Caco-2 (cell line): Measurements from ENCODE around the gene GTF2I. TPM values are rescaled to one million over a fixed set of nuclear protein-coding genes. Genes with fewer than 3 reads are reported as not detected.
"Not testable (repeated sequence)": the region's sequence is repeated elsewhere in the genome, so short reads cannot be mapped to it uniquely, and the experiment has no call there.

Source experiments
- BruUV-seq: library from RNA; stranded (reverse); fragments of 400-500 nt; replicated peaks from 2 replicates; lab custom pipeline; 2021; lab: Mats Ljungman, UMichigan
- CTCF ChIA-PET: fragments of 300-600 bp; sonication (Branson Sonifier 250); formaldehyde crosslinking; loops from one replicate; lab custom pipeline; 2022; ENCODE audit warnings: antibody characterized with exemption; lab: Charles Lee
- POLR2A ChIA-PET: fragments of 300-600 bp; sonication (Branson Sonifier 250); formaldehyde crosslinking; loops from one replicate; lab custom pipeline; 2022; ENCODE audit warnings: antibody characterized with exemption; lab: Charles Lee
- DNase-seq, 2 experiments: peaks; one replicate each; pipeline versions ENCODE4 v3.0.0 to v3.0.0-alpha.2; 2020 to 2022
- H3K27me3 ChIP-seq: replicated peaks from 2 replicates; pipeline ENCODE4 v1.6.0; 2011; ENCODE audit warnings: low read length; ENCODE audit not compliant: control insufficient read depth, insufficient read depth
- H3K36me3 ChIP-seq: 2 replicates; pipeline ENCODE4 v1.5.1; 2011; ENCODE audit warnings: low read length; ENCODE audit not compliant: control insufficient read depth, insufficient read depth
- H3K4me1 ChIP-seq: fragments of 250-450 bp; sonication (Bioruptor Pico); 2 replicates; pipeline ENCODE4 v1.5.1; 2020; ENCODE audit warnings: mild to moderate bottlenecking
- H3K4me3 ChIP-seq: 2 replicates; pipeline ENCODE4 v1.5.1; 2011; ENCODE audit warnings: low read depth, mild to moderate bottlenecking, control low read depth, low read length
- H3K9me3 ChIP-seq: fragments of 250-450 bp; sonication (Bioruptor Pico); 2 replicates; pipeline ENCODE4 v1.5.1; 2020; ENCODE audit warnings: mild to moderate bottlenecking, moderate library complexity
- H3K27ac Mint-ChIP-seq: one replicate; pipeline ENCODE4 v1.8.0; 2022; ENCODE audit warnings: mixed read lengths; ENCODE audit not compliant: unreplicated experiment
- H3K27me3 Mint-ChIP-seq: one replicate; pipeline ENCODE4 v1.8.0; 2022; ENCODE audit warnings: mixed read lengths; ENCODE audit not compliant: insufficient read depth, unreplicated experiment
- H3K36me3 Mint-ChIP-seq: one replicate; pipeline ENCODE4 v1.8.0; 2022; ENCODE audit warnings: mild to moderate bottlenecking, mixed read lengths; ENCODE audit not compliant: insufficient read depth, unreplicated experiment
- H3K4me1 Mint-ChIP-seq: one replicate; pipeline ENCODE4 v1.8.0; 2022; ENCODE audit warnings: low read depth, mixed read lengths; ENCODE audit not compliant: unreplicated experiment
- H3K4me3 Mint-ChIP-seq: one replicate; pipeline ENCODE4 v1.8.0; 2022; ENCODE audit warnings: mild to moderate bottlenecking, moderate library complexity, mixed read lengths; ENCODE audit not compliant: unreplicated experiment
- H3K9me3 Mint-ChIP-seq: one replicate; pipeline ENCODE4 v1.8.0; 2022; ENCODE audit warnings: mixed read lengths; ENCODE audit not compliant: unreplicated experiment
- intact Hi-C: fragments of 100-400 bp; cut with micrococcal nuclease; formaldehyde crosslinking; loops from one replicate; pipeline ENCODE4 v1.10.0; 2022; ENCODE audit not compliant: unreplicated experiment
- total RNA-seq: library from RNA; stranded (reverse); gene quantifications from 2 replicates; pipeline ENCODE4 v1.2.3, GENCODE V29; 2022
- TF ChIP-seq, protein P1 (sequence below), 2 experiments: fragments of 200-600 bp in 1 of 2; IDR thresholded peaks; 1 replicate in 1 of 2; 2 replicates in 1 of 2; pipeline versions ENCODE4 v1.5.1 to v1.8.0; 2011 to 2022; ENCODE audit warnings: antibody characterized with exemption in 1 of 2, control low read depth in 1 of 2, inconsistent platforms in 1 of 2, low read depth in 1 of 2, low read length in 1 of 2, mild to moderate bottlenecking in 1 of 2, moderate library complexity in 1 of 2; ENCODE audit not compliant: insufficient read depth in 1 of 2, severe bottlenecking in 1 of 2, unreplicated experiment in 1 of 2

Gene GTF2I
- total RNA-seq, 1 experiment from 2014 or later: 252 TPM

DNA sequence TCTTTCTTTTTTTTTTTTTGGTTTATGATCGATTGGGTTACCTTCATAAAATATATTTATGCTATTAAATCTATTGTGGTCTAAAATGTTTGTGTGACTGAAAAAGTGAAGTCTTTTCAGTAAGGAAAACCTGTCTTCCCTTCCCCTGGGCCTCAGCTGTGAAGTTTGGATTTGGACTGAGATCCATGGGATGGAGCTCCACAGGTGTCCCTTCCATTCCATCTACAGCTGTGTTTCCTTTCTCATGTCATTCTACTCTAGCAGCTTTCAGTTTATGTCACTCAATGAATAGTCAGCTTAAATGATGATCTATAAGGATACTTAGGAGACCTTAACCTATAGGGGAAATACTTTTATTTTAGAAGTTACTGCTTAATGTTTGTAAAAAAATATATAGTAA, 68.3 kb downstream of the GTF2I start:
- DNase-seq: no peak
- no peaks in the 10 kb centered on the region for H3K9me3 ChIP-seq
- H3K36me3 ChIP-seq: no peaks in the 10 kb centered on the region
- no peak overlapping the region for H3K27ac Mint-ChIP-seq
- TF ChIP-seq, protein P1, sequence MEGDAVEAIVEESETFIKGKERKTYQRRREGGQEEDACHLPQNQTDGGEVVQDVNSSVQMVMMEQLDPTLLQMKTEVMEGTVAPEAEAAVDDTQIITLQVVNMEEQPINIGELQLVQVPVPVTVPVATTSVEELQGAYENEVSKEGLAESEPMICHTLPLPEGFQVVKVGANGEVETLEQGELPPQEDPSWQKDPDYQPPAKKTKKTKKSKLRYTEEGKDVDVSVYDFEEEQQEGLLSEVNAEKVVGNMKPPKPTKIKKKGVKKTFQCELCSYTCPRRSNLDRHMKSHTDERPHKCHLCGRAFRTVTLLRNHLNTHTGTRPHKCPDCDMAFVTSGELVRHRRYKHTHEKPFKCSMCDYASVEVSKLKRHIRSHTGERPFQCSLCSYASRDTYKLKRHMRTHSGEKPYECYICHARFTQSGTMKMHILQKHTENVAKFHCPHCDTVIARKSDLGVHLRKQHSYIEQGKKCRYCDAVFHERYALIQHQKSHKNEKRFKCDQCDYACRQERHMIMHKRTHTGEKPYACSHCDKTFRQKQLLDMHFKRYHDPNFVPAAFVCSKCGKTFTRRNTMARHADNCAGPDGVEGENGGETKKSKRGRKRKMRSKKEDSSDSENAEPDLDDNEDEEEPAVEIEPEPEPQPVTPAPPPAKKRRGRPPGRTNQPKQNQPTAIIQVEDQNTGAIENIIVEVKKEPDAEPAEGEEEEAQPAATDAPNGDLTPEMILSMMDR (IDR thresholded peaks at IDR 0.05; ENCODE audit: insufficient read depth in 1 of 2, low read depth in 1 of 2, low read length in 1 of 2, severe bottlenecking in 1 of 2, unreplicated experiment in 1 of 2): no peak
- intact Hi-C loops: no loop called here
- peaks cover 55% of the 10 kb centered on the region for H3K36me3 Mint-ChIP-seq
- no peak overlapping the region for H3K4me3 ChIP-seq
- BruUV-seq: no TSS peak
- H3K27me3 ChIP-seq: no peaks in the 10 kb centered on the region
- no peak overlapping the region for H3K4me3 Mint-ChIP-seq
- no peaks in the 10 kb centered on the region for H3K4me1 ChIP-seq
- no peaks in the 10 kb centered on the region for H3K9me3 Mint-ChIP-seq
- peaks cover 10% of the 10 kb centered on the region for H3K4me1 Mint-ChIP-seq
- ChIA-PET POLR2A (no interaction called here), CTCF (no interaction called here)
- no peaks in the 10 kb centered on the region for H3K27me3 Mint-ChIP-seq

DNA sequence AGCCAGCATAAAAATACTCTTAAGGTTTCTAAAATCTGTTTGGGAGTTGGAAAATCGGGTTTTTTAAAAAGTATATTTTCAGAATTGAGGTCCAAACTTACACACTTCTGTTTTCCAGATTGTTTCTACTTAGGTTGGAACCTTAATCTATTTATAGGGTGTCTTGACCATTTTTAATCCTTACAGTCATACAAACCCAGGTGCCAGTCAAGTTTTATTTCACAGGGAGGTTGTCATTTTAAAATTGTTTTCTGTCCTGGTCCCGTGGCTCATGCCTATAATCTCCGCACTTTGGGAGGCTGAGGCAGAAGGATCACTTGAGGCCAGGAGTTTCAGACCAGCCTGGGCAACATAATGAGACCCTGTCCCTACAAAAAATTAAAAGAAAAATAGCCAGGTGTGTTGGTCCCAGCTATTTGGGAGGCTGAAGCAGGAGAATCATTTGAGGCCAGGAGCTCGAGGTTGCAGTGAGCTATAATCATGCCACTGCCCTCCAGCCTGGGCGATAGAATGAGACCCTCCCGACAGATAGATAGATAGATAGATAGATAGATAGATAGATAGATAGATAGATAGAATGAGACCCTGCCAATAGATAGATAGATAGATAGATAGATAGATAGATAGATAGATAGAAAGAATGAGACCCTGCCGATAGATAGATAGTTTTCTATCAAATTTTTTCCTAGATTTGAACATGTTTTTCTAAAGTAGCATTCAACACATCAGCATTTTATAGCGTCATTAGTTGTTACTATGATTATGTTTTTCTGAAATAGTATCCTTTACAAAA, 69.0 kb downstream of the GTF2I start:
- Histone ChIP-seq H3K4me3 (no peak overlapping the region), H3K36me3 (no peaks in the 10 kb centered on the region), H3K4me1 (no peaks in the 10 kb centered on the region), H3K9me3 (no peaks in the 10 kb centered on the region), H3K27me3 (no peaks in the 10 kb centered on the region)
- DNase-seq: no peak
- H3K36me3 Mint-ChIP-seq: peaks cover 53% of the 10 kb centered on the region
- TF ChIP-seq, protein P1 (IDR thresholded peaks at IDR 0.05; ENCODE audit: insufficient read depth in 1 of 2, low read depth in 1 of 2, low read length in 1 of 2, severe bottlenecking in 1 of 2, unreplicated experiment in 1 of 2): no peak
- H3K4me1 Mint-ChIP-seq: peaks cover 10% of the 10 kb centered on the region
- ChIA-PET CTCF (no interaction called here), POLR2A (no interaction called here)
- no peak overlapping the region for H3K27ac Mint-ChIP-seq
- H3K4me3 Mint-ChIP-seq: no peak overlapping the region
- H3K27me3 Mint-ChIP-seq: no peaks in the 10 kb centered on the region
- BruUV-seq: no TSS peak
- no peaks in the 10 kb centered on the region for H3K9me3 Mint-ChIP-seq
- intact Hi-C loops: no loop called here

DNA sequence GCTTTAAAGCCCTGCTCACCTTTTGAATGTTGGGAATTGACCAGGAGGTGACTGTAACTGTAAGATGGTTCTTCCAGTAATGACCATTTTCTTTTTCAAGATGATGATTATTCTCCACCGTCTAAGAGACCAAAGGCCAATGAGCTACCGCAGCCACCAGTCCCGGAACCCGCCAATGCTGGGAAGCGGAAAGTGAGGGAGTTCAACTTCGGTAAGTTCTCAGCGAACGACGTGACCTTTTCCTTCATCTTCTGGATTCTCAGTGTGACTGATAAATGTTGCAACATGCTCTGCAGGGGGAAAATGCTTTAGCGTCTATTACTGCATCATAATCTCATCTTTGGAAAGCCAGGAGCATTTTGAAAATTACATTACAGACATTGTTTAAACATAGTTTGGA, 71.2 kb downstream of the GTF2I start:
- H3K27me3 ChIP-seq, H3K4me1 Mint-ChIP-seq, H3K4me1 ChIP-seq, intact Hi-C loops, H3K27me3 Mint-ChIP-seq, H3K27ac Mint-ChIP-seq, BruUV-seq, H3K9me3 ChIP-seq, H3K36me3 ChIP-seq, DNase-seq, CTCF ChIA-PET, H3K4me3 ChIP-seq, H3K4me3 Mint-ChIP-seq, POLR2A ChIA-PET, H3K9me3 Mint-ChIP-seq: not testable (repeated sequence)
- peaks cover 35% of the 10 kb centered on the region for H3K36me3 Mint-ChIP-seq

DNA sequence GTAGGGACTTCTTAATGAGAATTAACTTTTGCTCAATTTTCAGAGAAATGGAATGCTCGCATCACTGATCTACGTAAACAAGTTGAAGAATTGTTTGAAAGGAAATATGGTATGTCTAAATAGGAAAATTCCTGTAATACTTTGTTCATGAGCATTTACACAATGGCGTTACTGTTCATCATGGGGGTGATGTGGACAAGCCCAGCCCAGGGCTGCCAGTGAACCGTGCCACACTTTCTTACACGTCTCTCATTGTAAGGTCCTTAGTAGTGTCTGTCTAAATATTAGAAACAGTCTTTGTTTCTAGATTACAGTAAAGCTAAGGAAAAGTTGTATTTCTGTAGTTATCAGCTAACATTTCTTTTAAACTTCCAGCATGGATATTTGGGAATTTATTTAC, 72.7 kb downstream of the GTF2I start:
- H3K27me3 ChIP-seq, H3K4me3 ChIP-seq, H3K4me3 Mint-ChIP-seq, H3K4me1 ChIP-seq, BruUV-seq, H3K9me3 Mint-ChIP-seq, POLR2A ChIA-PET, DNase-seq, H3K36me3 ChIP-seq, intact Hi-C loops, H3K27me3 Mint-ChIP-seq, H3K4me1 Mint-ChIP-seq, H3K27ac Mint-ChIP-seq, H3K9me3 ChIP-seq: not testable (repeated sequence)
- H3K36me3 Mint-ChIP-seq: peaks cover 26% of the 10 kb centered on the region
- CTCF ChIA-PET: interaction anchor here (0.7 kb wide), 1 partner anchor 108 kb away, joined by 5 read pairs; no protein-coding TSS in a partner anchor

DNA sequence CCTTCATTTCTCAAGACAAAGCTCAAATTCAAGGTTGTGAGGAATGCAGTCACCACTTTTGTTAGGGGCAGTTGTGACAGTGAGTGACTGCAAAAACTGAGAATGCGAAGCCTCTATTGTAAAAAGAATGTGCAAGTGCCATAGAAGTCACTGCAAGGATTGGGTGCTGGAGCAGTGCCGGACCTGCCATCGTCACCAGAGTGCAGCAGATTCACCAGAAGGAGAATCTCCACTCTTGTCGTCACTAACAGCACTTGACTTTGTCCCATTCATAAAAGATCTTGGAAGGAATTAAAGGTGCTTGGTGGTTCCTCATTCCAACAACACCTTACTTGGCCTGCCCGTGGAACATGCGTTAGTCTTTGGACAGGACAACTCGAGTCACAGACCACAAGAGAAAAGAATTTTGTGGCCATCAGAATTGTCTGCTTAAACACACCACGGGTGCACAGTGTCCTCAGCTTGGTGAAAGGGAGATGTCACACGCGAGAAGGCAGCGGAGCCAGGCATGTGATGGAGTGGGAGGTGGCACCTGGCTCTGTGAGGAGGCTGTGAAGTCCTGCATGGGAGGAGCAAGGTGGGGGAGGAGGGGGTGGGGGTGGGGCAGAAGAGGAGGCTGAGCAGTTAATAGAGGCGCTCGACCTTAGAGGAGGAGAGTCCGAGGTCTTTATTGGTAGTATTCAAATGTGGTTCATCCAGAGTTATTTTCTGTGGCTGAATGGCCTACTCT, 82.6 kb downstream of the GTF2I start:
- DNase-seq, H3K4me3 ChIP-seq, H3K9me3 ChIP-seq, CTCF ChIA-PET, H3K36me3 ChIP-seq, H3K4me1 ChIP-seq, POLR2A ChIA-PET, H3K27me3 ChIP-seq, H3K27me3 Mint-ChIP-seq, H3K4me3 Mint-ChIP-seq, H3K9me3 Mint-ChIP-seq, H3K27ac Mint-ChIP-seq, H3K4me1 Mint-ChIP-seq, H3K36me3 Mint-ChIP-seq, intact Hi-C loops: not testable (repeated sequence)
- TSS peak; percentile 27 for BruUV-seq
